Subcutaneous adipose tissue (tissue), 4 donors: ENCODE measurements around the gene ADRM1. TPM values are rescaled to one million over a fixed set of nuclear protein-coding genes. Genes with fewer than 3 reads are reported as not detected.

Experiments
- total RNA-seq, 4 donors: library from RNA; depleted of rRNA; stranded (reverse); fragments of >200 nt; gene quantifications; one replicate each; pipeline ENCODE4 v1.1.0, GENCODE V29; 2016
- TF ChIP-seq, protein P1 (sequence below): fragments of 450-650 bp; IDR thresholded peaks from one replicate; pipeline ENCODE4 v1.5.1; 2016; ENCODE audit warnings: low read depth, mild to moderate bottlenecking, control low read depth, antibody characterized with exemption, moderate library complexity

The ADRM1 gene
- total RNA-seq, 4 donors from 2014 or later = 78.5 to 141 (median 101) TPM

DNA sequence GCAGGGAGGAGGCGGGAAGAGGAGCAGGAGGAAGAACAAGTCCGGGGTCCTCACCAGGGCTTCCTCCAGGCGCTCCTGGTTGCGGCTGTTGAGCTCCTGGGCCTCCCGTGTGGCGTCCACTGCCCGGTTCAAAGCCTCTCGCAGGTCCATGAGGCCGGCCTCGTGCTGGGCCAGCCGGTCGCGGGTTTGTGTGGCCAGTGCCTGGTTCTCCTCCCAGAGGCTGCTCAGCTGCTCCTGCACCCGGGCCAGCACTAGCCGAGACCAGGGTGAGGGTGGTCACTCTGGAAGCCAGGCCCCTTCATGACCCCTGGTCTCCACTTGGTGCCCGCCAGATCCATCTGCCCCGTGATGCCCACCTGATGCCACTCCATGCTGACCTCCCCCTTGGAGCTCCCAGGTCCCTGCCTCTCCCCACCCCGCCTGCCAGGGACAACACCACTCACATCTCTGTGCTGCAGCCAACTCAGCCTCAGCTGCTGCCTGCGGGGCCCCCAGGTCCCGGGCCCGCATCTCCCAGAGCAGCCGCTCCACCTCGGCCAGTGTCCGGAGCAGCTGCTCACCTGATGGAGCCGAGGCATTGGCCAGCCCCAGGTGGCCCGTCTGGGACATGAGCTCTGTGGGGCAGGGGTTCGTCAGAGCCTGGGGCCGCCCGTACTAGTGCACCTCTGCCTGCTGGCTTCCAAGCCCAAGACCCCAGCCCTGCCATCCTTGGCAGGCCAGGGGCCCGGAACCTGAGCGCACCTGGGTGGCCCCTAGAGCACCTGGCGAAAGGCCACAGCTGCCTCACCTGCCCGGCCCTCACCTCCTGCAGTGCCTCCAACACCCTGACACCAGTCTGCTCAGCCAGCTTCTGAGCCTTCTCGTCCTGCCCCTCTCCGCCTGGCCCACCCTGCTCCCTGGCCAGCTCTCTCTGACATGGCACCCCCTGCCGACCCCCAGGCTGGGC lies 15.9 kb downstream of the ADRM1 start:
- TF ChIP-seq, protein P1, sequence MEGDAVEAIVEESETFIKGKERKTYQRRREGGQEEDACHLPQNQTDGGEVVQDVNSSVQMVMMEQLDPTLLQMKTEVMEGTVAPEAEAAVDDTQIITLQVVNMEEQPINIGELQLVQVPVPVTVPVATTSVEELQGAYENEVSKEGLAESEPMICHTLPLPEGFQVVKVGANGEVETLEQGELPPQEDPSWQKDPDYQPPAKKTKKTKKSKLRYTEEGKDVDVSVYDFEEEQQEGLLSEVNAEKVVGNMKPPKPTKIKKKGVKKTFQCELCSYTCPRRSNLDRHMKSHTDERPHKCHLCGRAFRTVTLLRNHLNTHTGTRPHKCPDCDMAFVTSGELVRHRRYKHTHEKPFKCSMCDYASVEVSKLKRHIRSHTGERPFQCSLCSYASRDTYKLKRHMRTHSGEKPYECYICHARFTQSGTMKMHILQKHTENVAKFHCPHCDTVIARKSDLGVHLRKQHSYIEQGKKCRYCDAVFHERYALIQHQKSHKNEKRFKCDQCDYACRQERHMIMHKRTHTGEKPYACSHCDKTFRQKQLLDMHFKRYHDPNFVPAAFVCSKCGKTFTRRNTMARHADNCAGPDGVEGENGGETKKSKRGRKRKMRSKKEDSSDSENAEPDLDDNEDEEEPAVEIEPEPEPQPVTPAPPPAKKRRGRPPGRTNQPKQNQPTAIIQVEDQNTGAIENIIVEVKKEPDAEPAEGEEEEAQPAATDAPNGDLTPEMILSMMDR = no peak

DNA sequence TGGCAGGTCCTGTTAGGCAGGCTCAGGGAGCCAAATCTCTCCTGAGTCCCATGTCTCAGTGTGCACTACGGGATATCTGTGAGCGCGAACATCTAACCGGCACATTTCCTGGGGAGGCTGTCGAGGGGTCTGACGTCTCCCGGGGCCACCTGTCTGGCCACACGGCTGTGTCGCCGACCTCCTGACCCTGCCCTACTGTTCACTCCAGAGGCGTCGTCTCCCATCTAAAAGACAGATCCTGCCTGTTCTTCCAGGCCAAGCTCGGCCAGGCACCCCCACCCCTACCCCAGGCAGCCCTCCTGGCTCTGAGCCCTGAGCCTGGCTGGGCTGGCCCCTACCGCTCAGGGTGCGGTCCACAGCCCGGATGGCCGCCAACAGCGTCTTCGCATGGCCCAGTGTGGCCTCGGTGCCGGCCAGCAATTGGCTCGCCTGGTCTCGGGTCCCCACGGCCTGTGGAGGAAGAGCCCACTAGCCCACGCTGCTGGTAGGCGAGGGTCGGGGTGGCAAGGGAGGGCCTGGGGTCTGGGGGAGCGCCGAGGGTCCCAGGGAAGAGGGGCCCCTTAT lies 16.6 kb downstream of the ADRM1 start:
- TF ChIP-seq, protein P1 = no peak

DNA sequence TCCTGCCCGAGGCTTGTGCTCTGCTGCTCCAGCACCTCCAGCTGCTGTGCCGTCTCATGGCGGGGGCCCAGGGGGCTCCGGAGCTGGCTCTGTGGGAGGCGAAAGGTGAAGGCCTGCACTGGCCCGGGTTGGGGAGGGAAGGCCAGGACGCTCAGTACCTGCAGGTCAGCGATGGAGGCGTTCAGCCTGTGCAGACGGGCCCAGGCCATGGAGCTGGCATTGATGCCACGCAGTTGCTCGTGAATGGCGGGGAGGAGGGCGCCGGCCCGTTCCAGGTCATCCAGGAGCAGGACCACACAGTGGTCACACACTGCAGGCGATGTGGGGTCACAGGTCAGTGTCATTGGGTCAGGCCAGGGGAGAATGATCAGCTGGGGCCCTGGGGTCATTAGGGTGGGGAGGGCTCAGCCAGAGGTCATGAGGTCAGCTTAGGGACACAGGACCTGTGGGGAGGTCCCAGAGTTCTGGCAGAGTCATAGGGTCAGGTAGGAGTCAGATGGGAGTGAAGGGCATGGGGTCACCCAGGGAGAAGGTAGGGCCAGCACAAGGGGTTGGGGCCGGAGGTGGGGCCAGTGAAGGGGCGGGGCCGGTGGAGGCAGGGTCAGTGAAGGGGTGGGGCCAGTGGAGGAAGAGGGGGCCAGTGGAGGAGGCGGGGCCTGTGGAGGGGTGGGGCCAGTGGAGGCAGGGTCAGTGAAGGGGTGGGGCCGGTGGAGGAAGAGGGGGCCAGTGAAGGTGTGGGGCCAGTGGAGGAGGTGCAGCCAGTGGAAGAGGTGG lies 18.0 kb downstream of the ADRM1 start:
- TF ChIP-seq, protein P1 = no peak

DNA sequence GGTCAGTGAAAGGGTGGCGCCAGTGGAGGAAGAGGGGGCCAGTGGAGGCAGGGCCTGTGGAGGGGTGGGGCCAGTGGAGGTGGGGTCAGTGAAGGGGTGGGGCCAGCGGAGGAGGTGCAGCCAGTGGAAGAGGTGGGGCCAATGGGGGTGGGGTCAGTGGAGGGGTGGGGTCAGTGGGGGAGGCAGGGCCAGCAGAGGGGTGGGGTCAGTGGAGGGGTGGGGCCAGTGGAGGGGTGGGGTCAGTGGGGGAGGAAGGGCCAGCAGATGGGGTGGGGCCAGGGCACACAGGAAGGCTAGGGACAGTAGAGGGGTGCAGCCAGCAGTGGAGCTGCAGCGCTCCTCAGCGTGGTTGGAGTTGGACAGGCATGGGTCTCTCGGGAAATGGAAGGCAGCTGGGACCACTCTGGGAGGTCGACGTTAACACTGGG lies 18.7 kb downstream of the ADRM1 start:
- TF ChIP-seq, protein P1 = no peak

DNA sequence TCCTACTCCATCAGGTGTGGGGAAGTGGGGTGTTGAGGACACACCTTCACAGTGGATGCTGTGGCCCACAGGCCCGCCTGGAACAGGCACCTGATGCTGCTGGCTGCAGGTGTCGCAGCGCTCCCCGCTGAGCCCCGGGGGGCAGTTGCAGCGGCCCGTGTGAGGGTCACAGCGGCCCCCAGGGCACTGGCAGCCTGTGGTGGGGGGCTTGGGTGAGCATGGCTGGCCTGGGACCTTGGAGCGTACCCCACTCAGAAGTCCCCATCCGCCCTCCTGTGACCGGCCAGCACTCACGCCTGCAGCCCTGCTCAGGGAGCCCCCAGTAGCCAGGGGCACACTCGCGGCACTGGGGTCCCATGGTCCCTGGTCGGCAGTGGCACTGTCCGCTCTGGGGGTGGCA lies 19.2 kb downstream of the ADRM1 start:
- TF ChIP-seq, protein P1 = no peak

DNA sequence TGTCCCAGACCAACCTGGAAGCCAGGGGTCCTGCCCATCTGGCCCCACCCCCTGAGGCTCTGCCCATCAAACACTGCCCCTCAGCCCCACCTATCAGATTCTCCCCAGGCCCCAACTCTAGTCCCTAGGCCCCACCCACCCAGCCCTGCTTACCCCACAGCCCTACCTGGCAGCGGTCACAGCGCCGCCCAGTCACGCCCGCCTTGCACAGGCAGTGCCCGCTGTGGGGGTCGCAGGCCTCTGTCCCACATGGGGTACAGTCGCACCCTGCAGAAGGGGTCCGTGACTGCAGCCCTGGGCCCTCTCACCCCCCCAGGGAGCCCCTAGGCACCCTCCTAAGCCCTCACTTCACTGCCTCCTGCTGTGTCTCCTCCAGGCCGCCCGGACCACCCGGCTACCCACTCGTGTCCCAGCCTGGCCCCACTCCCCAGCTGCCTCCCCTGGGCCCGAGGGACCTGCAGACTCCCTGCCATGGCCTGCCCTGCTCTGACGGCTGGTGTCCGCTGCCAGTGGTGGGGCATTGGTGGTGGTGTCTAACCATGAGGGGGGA lies 19.8 kb downstream of the ADRM1 start:
- TF ChIP-seq, protein P1 = no peak
